CD4-positive, alpha-beta T cell treated with Interleukin-17A for 4 hours (primary cell): ENCODE results near the gene UNC5A.
A peak's percentile ranks its signal among the peaks of the same experiment; 100 is the strongest.

Experiments used
- DNase-seq: peaks from one replicate; pipeline ENCODE4 v3.0.0-alpha.2; 2020; ENCODE audit warnings: mixed read lengths

UNC5A gene

GRCh38 chr5:176810081-176810597 is at the start of gene UNC5A:
UNC5A (plus strand) TSS chr5:176810559; CDS start chr5:176810751, 192 bp downstream.
- DNase-seq: peak; percentile 50

- no peak for DNase-seq
Observed at GRCh38 chr5:176761755-176762154, 48.6 kb upstream of the UNC5A start.

- DNase-seq: no peak
Observed at GRCh38 chr5:176762489-176762888, 47.9 kb upstream of the UNC5A start.

- DNase-seq: no peak
Observed at GRCh38 chr5:176765687-176766086, 44.7 kb upstream of the UNC5A start.

- no peak for DNase-seq
Observed at GRCh38 chr5:176768174-176768970, 42.0 kb upstream of the UNC5A start.

GRCh38 chr5:176769911-176770310 is 40.4 kb upstream of the UNC5A start:
- DNase-seq: no peak

- no peak for DNase-seq
Observed at GRCh38 chr5:176770431-176770830, 39.9 kb upstream of the UNC5A start.

GRCh38 chr5:176771102-176771845 is 39.1 kb upstream of the UNC5A start:
- DNase-seq: no peak

- no peak for DNase-seq
Observed at GRCh38 chr5:176772271-176773210, 37.8 kb upstream of the UNC5A start.

- DNase-seq: no peak
Observed at GRCh38 chr5:176773408-176774035, 36.8 kb upstream of the UNC5A start.

GRCh38 chr5:176774216-176775171 is 35.9 kb upstream of the UNC5A start:
- DNase-seq: no peak

GRCh38 chr5:176775409-176775808 is 35.0 kb upstream of the UNC5A start:
- DNase-seq: no peak

GRCh38 chr5:176776141-176776865 is 34.1 kb upstream of the UNC5A start:
- no peak for DNase-seq

- DNase-seq: no peak
Observed at GRCh38 chr5:176776916-176777315, 33.4 kb upstream of the UNC5A start.

- DNase-seq: no peak
Observed at GRCh38 chr5:176778921-176779465, 31.4 kb upstream of the UNC5A start.

GRCh38 chr5:176779537-176779936 is 30.8 kb upstream of the UNC5A start:
- DNase-seq: no peak

GRCh38 chr5:176780176-176781053 is 29.9 kb upstream of the UNC5A start:
- no peak for DNase-seq

GRCh38 chr5:176781054-176781375 is 29.3 kb upstream of the UNC5A start:
- no peak for DNase-seq
